Ishikawa (cell line): ENCODE data around the gene IL19.

Experiments used
- CEBPB ChIP-seq: IDR thresholded peaks from 2 replicates; pipeline ENCODE4 v1.6.1; 2012
- EP300 ChIP-seq: IDR thresholded peaks from 2 replicates; pipeline ENCODE4 v1.6.1; 2012; ENCODE audit warnings: borderline replicate concordance
- TAF1 ChIP-seq: IDR thresholded peaks from 2 replicates; pipeline ENCODE4 v1.6.1; 2012; ENCODE audit warnings: low read depth, mild to moderate bottlenecking
- TEAD4 ChIP-seq: IDR thresholded peaks from 2 replicates; pipeline ENCODE4 v1.6.1; 2012
- YY1 ChIP-seq: IDR thresholded peaks from 2 replicates; pipeline ENCODE4 v1.6.1; 2012; ENCODE audit warnings: low read depth
- TF ChIP-seq, protein P1 (sequence below): IDR thresholded peaks from 2 replicates; pipeline ENCODE4 v1.6.1; 2012
- TF ChIP-seq, protein P2 (sequence below): IDR thresholded peaks from 2 replicates; pipeline ENCODE4 v1.6.1; 2012; ENCODE audit warnings: low read depth, mild to moderate bottlenecking

DNA sequence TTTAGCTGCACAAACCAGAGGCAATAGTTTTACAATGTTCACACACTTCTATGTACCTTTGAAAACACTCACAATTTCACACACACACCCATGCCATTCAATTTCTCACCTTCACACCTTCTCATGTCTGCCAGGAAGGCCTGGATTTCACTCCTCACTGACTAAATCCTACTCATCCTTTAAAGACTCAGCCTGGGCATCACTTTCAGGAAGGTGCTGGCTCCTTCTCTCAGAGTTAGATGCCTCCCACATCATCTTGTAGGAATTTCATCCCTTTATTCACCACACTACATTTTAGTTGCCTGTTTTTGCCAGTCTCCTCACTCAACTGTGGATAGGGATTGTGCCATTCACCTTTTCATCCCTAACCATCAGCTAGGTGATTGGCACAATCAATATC, 97.1 kb downstream of the IL19 start:
- TF ChIP-seq, protein P1, sequence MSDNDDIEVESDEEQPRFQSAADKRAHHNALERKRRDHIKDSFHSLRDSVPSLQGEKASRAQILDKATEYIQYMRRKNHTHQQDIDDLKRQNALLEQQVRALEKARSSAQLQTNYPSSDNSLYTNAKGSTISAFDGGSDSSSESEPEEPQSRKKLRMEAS, result no peak
- TF ChIP-seq YY1, result no peak
- no peak for TF ChIP-seq TEAD4
- TF ChIP-seq EP300, result no peak
- TF ChIP-seq, protein P2, sequence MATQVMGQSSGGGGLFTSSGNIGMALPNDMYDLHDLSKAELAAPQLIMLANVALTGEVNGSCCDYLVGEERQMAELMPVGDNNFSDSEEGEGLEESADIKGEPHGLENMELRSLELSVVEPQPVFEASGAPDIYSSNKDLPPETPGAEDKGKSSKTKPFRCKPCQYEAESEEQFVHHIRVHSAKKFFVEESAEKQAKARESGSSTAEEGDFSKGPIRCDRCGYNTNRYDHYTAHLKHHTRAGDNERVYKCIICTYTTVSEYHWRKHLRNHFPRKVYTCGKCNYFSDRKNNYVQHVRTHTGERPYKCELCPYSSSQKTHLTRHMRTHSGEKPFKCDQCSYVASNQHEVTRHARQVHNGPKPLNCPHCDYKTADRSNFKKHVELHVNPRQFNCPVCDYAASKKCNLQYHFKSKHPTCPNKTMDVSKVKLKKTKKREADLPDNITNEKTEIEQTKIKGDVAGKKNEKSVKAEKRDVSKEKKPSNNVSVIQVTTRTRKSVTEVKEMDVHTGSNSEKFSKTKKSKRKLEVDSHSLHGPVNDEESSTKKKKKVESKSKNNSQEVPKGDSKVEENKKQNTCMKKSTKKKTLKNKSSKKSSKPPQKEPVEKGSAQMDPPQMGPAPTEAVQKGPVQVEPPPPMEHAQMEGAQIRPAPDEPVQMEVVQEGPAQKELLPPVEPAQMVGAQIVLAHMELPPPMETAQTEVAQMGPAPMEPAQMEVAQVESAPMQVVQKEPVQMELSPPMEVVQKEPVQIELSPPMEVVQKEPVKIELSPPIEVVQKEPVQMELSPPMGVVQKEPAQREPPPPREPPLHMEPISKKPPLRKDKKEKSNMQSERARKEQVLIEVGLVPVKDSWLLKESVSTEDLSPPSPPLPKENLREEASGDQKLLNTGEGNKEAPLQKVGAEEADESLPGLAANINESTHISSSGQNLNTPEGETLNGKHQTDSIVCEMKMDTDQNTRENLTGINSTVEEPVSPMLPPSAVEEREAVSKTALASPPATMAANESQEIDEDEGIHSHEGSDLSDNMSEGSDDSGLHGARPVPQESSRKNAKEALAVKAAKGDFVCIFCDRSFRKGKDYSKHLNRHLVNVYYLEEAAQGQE, result no peak
- no peak for TF ChIP-seq CEBPB
- no peak for TF ChIP-seq TAF1
